ENCODE results near the gene ASIC2. TPM values are rescaled to one million over a fixed set of nuclear protein-coding genes. Genes with fewer than 3 reads are reported as not detected.

Gene ASIC2
- polyA plus RNA-seq, 5 donors: 0.21 to 0.86 (median 0.46) TPM

GRCh38 chr17:33243732-33244131 lies 49.4 kb downstream of the ASIC2 start:
- no peak for DNase-seq

- DNase-seq: no peak
Measured at GRCh38 chr17:33242375-33243124, 50.5 kb downstream of the ASIC2 start.

- no peak for DNase-seq
Measured at GRCh38 chr17:33241390-33241789, 51.7 kb downstream of the ASIC2 start.

GRCh38 chr17:33240362-33240761 lies 52.7 kb downstream of the ASIC2 start:
- no peak for DNase-seq

- no peak for DNase-seq
Measured at GRCh38 chr17:33239702-33240101, 53.4 kb downstream of the ASIC2 start.

GRCh38 chr17:33234930-33235685 lies 58.0 kb downstream of the ASIC2 start:
- DNase-seq: no peak

GRCh38 chr17:33234233-33234632 lies 58.9 kb downstream of the ASIC2 start:
- no peak for DNase-seq

GRCh38 chr17:33233811-33234177 lies 59.3 kb downstream of the ASIC2 start:
- no peak for DNase-seq

GRCh38 chr17:33229499-33229898 lies 63.6 kb downstream of the ASIC2 start:
- no peak for DNase-seq

GRCh38 chr17:33229028-33229427 lies 64.1 kb downstream of the ASIC2 start:
- no peak for DNase-seq

- no peak for DNase-seq
Measured at GRCh38 chr17:33228548-33228947, 64.5 kb downstream of the ASIC2 start.

- DNase-seq: no peak
Measured at GRCh38 chr17:33227911-33228310, 65.2 kb downstream of the ASIC2 start.

GRCh38 chr17:33225994-33226393 lies 67.1 kb downstream of the ASIC2 start:
- no peak for DNase-seq

- no peak for DNase-seq
Measured at GRCh38 chr17:33225509-33225908, 67.6 kb downstream of the ASIC2 start.

GRCh38 chr17:33220036-33220435 lies 73.1 kb downstream of the ASIC2 start:
- no peak for DNase-seq

- no peak for DNase-seq
Measured at GRCh38 chr17:33218698-33219601, 74.1 kb downstream of the ASIC2 start.

- no peak for DNase-seq
Measured at GRCh38 chr17:33217891-33218290, 75.2 kb downstream of the ASIC2 start.

- DNase-seq: no peak
Measured at GRCh38 chr17:33214996-33215395, 78.1 kb downstream of the ASIC2 start.

- no peak for DNase-seq
Measured at GRCh38 chr17:33210285-33210684, 82.8 kb downstream of the ASIC2 start.

GRCh38 chr17:33209671-33210070 lies 83.4 kb downstream of the ASIC2 start:
- no peak for DNase-seq

GRCh38 chr17:33207231-33207630 lies 85.9 kb downstream of the ASIC2 start:
- no peak for DNase-seq

GRCh38 chr17:33205552-33205951 lies 87.5 kb downstream of the ASIC2 start:
- DNase-seq: no peak
